SK-N-SH treated with all-trans-retinoic acid at 6 μM for 48 hours (cell line): Measurements from ENCODE around the gene IQCC.

Experiments used
- ATAC-seq: fragments of 200-7000 bp; cut with Tn5 transposase; 3 replicates; pipeline ENCODE4 v1.9.1; 2020; ENCODE audit warnings: mild to moderate bottlenecking, moderate library complexity
- ARNTL ChIP-seq: fragments of 450-650 bp; formaldehyde crosslinking; IDR thresholded peaks from 2 replicates; pipeline ENCODE4 v1.5.0; 2020; ENCODE audit warnings: low read depth, mild to moderate bottlenecking, moderate library complexity, borderline replicate concordance
- BACH2 ChIP-seq: fragments of 250-450 bp; sonication (Bioruptor Pico); IDR thresholded peaks from 2 replicates; pipeline ENCODE4 v1.9.0; 2021; ENCODE audit warnings: mild to moderate bottlenecking, borderline replicate concordance
- CSRNP3 ChIP-seq: fragments of 250-450 bp; sonication (Bioruptor Pico); IDR thresholded peaks from 2 replicates; pipeline ENCODE4 v1.5.1; 2021; ENCODE audit warnings: mild to moderate bottlenecking, moderate library complexity
- ESRRG ChIP-seq: fragments of 250-450 bp; sonication (Bioruptor Pico); IDR thresholded peaks from 2 replicates; pipeline ENCODE4 v1.6.1; 2021; ENCODE audit warnings: mild to moderate bottlenecking
- GLIS3 ChIP-seq: fragments of 250-450 bp; sonication (Bioruptor Pico); IDR thresholded peaks from 2 replicates; pipeline ENCODE4 v1.5.0; 2020; ENCODE audit warnings: mild to moderate bottlenecking, moderate library complexity
- ISL1 ChIP-seq: fragments of 250-450 bp; sonication (Bioruptor Pico); IDR thresholded peaks from 2 replicates; pipeline ENCODE4 v2.1.2; 2022; ENCODE audit warnings: mild to moderate bottlenecking, moderate library complexity
- OSR1 ChIP-seq: fragments of 250-450 bp; sonication (Bioruptor Pico); IDR thresholded peaks from 2 replicates; pipeline ENCODE4 v1.8.0; 2022; ENCODE audit warnings: moderate library complexity, mild to moderate bottlenecking, inconsistent platforms
- PPARA ChIP-seq: fragments of 250-450 bp; sonication (Bioruptor Pico); IDR thresholded peaks from 2 replicates; pipeline ENCODE4 v1.5.0; 2020; ENCODE audit warnings: mild to moderate bottlenecking, borderline replicate concordance
- RARB ChIP-seq: fragments of 250-450 bp; sonication (Bioruptor Pico); IDR thresholded peaks from 2 replicates; pipeline ENCODE4 v1.8.0; 2021; ENCODE audit warnings: mild to moderate bottlenecking, moderate library complexity
- SNAI2 ChIP-seq: fragments of 250-450 bp; sonication (Bioruptor Pico); IDR thresholded peaks from 2 replicates; pipeline ENCODE4 v1.5.0; 2020; ENCODE audit warnings: mild to moderate bottlenecking, moderate library complexity
- TCF4 ChIP-seq: fragments of 250-450 bp; sonication (Bioruptor Pico); IDR thresholded peaks from 2 replicates; pipeline ENCODE4 v1.8.0; 2021; ENCODE audit warnings: mild to moderate bottlenecking, moderate library complexity, borderline replicate concordance
- TOX ChIP-seq: fragments of 250-450 bp; sonication (Bioruptor Pico); IDR thresholded peaks from 2 replicates; pipeline ENCODE4 v1.8.0; 2021; ENCODE audit warnings: mild to moderate bottlenecking, moderate library complexity, borderline replicate concordance
- ZC3H10 ChIP-seq: fragments of 250-450 bp; sonication (Bioruptor Pico); IDR thresholded peaks from 2 replicates; pipeline ENCODE4 v1.5.1; 2021; ENCODE audit warnings: mild to moderate bottlenecking, moderate library complexity
- ZFP3 ChIP-seq: fragments of 250-450 bp; sonication (Bioruptor Pico); IDR thresholded peaks from 2 replicates; pipeline ENCODE4 v1.5.0; 2020; ENCODE audit warnings: mild to moderate bottlenecking, moderate library complexity
- ZFP30 ChIP-seq: fragments of 450-650 bp; formaldehyde crosslinking; IDR thresholded peaks from 2 replicates; pipeline ENCODE4 v1.5.0; 2022; ENCODE audit warnings: mild to moderate bottlenecking, moderate library complexity
- ZNF565 ChIP-seq: fragments of 450-650 bp; formaldehyde crosslinking; conservative IDR thresholded peaks from 2 replicates; pipeline ENCODE4 v1.5.0; 2020; ENCODE audit warnings: low read depth, mild to moderate bottlenecking, moderate library complexity
- ZNF70 ChIP-seq: fragments of 450-650 bp; formaldehyde crosslinking; IDR thresholded peaks from 2 replicates; pipeline ENCODE4 v1.5.0; 2020; ENCODE audit warnings: mild to moderate bottlenecking, moderate library complexity
- ZNF8 ChIP-seq: fragments of 450-650 bp; formaldehyde crosslinking; IDR thresholded peaks from 2 replicates; pipeline ENCODE4 v1.5.0; 2020; ENCODE audit warnings: mild to moderate bottlenecking, moderate library complexity
- TF ChIP-seq, protein P1 (sequence below): fragments of 250-450 bp; sonication (Bioruptor Pico); IDR thresholded peaks from 2 replicates; pipeline ENCODE4 v1.5.0; 2020; ENCODE audit warnings: mild to moderate bottlenecking, moderate library complexity
- TF ChIP-seq, protein P2 (sequence below): fragments of 250-450 bp; sonication (Bioruptor Pico); IDR thresholded peaks from 2 replicates; pipeline ENCODE4 v1.5.1; 2020; ENCODE audit warnings: low read depth, mild to moderate bottlenecking, moderate library complexity
- TF ChIP-seq, protein P3 (sequence below): fragments of 250-450 bp; sonication (Bioruptor Pico); IDR thresholded peaks from 2 replicates; pipeline ENCODE4 v1.8.0; 2020; ENCODE audit warnings: mild to moderate bottlenecking, moderate library complexity, borderline replicate concordance
- TF ChIP-seq, protein P4 (sequence below): fragments of 250-450 bp; sonication (Bioruptor Pico); IDR thresholded peaks from 2 replicates; pipeline ENCODE4 v1.8.0; 2021; ENCODE audit warnings: low read depth, mild to moderate bottlenecking, moderate library complexity, borderline replicate concordance

IQCC gene

GRCh38 chr1:32182060-32182459 is 23.4 kb upstream of the IQCC start (continued):
- TF ChIP-seq, protein P1, sequence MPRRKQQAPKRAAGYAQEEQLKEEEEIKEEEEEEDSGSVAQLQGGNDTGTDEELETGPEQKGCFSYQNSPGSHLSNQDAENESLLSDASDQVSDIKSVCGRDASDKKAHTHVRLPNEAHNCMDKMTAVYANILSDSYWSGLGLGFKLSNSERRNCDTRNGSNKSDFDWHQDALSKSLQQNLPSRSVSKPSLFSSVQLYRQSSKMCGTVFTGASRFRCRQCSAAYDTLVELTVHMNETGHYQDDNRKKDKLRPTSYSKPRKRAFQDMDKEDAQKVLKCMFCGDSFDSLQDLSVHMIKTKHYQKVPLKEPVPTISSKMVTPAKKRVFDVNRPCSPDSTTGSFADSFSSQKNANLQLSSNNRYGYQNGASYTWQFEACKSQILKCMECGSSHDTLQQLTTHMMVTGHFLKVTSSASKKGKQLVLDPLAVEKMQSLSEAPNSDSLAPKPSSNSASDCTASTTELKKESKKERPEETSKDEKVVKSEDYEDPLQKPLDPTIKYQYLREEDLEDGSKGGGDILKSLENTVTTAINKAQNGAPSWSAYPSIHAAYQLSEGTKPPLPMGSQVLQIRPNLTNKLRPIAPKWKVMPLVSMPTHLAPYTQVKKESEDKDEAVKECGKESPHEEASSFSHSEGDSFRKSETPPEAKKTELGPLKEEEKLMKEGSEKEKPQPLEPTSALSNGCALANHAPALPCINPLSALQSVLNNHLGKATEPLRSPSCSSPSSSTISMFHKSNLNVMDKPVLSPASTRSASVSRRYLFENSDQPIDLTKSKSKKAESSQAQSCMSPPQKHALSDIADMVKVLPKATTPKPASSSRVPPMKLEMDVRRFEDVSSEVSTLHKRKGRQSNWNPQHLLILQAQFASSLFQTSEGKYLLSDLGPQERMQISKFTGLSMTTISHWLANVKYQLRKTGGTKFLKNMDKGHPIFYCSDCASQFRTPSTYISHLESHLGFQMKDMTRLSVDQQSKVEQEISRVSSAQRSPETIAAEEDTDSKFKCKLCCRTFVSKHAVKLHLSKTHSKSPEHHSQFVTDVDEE (CRISPR knock-in tag): no peak
- TF ChIP-seq ZFP3 (no peak), ISL1 (no peak), TOX (CRISPR knock-in tag) (no peak), OSR1 (CRISPR knock-in tag) (no peak), ZFP30 (CRISPR knock-in tag) (no peak), GLIS3 (CRISPR knock-in tag) (no peak), ESRRG (no peak), ZNF565 (no peak), RARB (CRISPR knock-in tag) (no peak), ZNF70 (no peak), ARNTL (no peak), SNAI2 (no peak), ZNF8 (CRISPR knock-in tag) (no peak)
- TF ChIP-seq, protein P2, sequence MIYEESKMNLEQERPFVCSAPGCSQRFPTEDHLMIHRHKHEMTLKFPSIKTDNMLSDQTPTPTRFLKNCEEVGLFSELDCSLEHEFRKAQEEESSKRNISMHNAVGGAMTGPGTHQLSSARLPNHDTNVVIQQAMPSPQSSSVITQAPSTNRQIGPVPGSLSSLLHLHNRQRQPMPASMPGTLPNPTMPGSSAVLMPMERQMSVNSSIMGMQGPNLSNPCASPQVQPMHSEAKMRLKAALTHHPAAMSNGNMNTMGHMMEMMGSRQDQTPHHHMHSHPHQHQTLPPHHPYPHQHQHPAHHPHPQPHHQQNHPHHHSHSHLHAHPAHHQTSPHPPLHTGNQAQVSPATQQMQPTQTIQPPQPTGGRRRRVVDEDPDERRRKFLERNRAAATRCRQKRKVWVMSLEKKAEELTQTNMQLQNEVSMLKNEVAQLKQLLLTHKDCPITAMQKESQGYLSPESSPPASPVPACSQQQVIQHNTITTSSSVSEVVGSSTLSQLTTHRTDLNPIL (CRISPR knock-in tag): no peak

- TF ChIP-seq BACH2 (CRISPR knock-in tag) (no peak), ZNF70 (no peak), ZNF565 (no peak), ESRRG (no peak), TCF4 (no peak), ZFP30 (CRISPR knock-in tag) (no peak), RARB (CRISPR knock-in tag) (no peak), ISL1 (no peak), CSRNP3 (CRISPR knock-in tag) (no peak), ZFP3 (no peak), PPARA (CRISPR knock-in tag) (no peak), TOX (CRISPR knock-in tag) (no peak), ARNTL (no peak), ZC3H10 (CRISPR knock-in tag) (no peak), GLIS3 (CRISPR knock-in tag) (no peak), OSR1 (CRISPR knock-in tag) (no peak), ZNF8 (CRISPR knock-in tag) (no peak)
- TF ChIP-seq, protein P3, sequence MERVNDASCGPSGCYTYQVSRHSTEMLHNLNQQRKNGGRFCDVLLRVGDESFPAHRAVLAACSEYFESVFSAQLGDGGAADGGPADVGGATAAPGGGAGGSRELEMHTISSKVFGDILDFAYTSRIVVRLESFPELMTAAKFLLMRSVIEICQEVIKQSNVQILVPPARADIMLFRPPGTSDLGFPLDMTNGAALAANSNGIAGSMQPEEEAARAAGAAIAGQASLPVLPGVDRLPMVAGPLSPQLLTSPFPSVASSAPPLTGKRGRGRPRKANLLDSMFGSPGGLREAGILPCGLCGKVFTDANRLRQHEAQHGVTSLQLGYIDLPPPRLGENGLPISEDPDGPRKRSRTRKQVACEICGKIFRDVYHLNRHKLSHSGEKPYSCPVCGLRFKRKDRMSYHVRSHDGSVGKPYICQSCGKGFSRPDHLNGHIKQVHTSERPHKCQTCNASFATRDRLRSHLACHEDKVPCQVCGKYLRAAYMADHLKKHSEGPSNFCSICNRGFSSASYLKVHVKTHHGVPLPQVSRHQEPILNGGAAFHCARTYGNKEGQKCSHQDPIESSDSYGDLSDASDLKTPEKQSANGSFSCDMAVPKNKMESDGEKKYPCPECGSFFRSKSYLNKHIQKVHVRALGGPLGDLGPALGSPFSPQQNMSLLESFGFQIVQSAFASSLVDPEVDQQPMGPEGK (CRISPR knock-in tag): no peak
- TF ChIP-seq, protein P4, sequence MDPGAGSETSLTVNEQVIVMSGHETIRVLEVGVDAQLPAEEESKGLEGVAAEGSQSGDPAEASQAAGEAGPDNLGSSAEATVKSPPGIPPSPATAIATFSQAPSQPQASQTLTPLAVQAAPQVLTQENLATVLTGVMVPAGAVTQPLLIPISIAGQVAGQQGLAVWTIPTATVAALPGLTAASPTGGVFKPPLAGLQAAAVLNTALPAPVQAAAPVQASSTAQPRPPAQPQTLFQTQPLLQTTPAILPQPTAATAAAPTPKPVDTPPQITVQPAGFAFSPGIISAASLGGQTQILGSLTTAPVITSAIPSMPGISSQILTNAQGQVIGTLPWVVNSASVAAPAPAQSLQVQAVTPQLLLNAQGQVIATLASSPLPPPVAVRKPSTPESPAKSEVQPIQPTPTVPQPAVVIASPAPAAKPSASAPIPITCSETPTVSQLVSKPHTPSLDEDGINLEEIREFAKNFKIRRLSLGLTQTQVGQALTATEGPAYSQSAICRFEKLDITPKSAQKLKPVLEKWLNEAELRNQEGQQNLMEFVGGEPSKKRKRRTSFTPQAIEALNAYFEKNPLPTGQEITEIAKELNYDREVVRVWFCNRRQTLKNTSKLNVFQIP (CRISPR knock-in tag): no peak
- TF ChIP-seq, protein P2 (CRISPR knock-in tag): no peak
- ATAC-seq: no peak
These were observed 20.8 kb upstream of the IQCC start for GRCh38 chr1:32184650-32185049.
